Endometrial microvascular endothelial cells (primary cell): Measurements from ENCODE around the gene AMZ1. TPM values are rescaled to one million over a fixed set of nuclear protein-coding genes. Genes with fewer than 3 reads are reported as not detected.

Experiments used
- in situ Hi-C: cut with HindIII; loops from 2 replicates; pipeline ENCODE4 v1.10.0; 2017; ENCODE audit warnings: low sequenced_read_pairs, low pct_unique_long_range_greater_than_20kb; ENCODE audit errors: inconsistent ontology term
- total RNA-seq: library from RNA; depleted of rRNA; stranded (reverse); fragments of >200 nt; gene quantifications from one replicate; pipeline ENCODE4 v1.2.3, GENCODE V29; 2015; ENCODE audit errors: inconsistent ontology term

The AMZ1 gene
- total RNA-seq, 1 donor from 2014 or later, result not detected

- in situ Hi-C loops, result no loop called here
Observed at GRCh38 chr7:2757361-2757903, 69.4 kb downstream of the AMZ1 start.

- in situ Hi-C loops, result no loop called here
Observed at GRCh38 chr7:2757904-2758672, 70.1 kb downstream of the AMZ1 start.

- in situ Hi-C loops, result no loop called here
Observed at GRCh38 chr7:2758673-2759616, 70.9 kb downstream of the AMZ1 start.

GRCh38 chr7:2759736-2760097 is 71.7 kb downstream of the AMZ1 start:
- in situ Hi-C loops, result no loop called here

GRCh38 chr7:2760098-2760889 is 72.3 kb downstream of the AMZ1 start:
- in situ Hi-C loops, result no loop called here

- in situ Hi-C loops, result no loop called here
Observed at GRCh38 chr7:2761131-2761624, 73.2 kb downstream of the AMZ1 start.

- in situ Hi-C loops, result no loop called here
Observed at GRCh38 chr7:2761801-2762497, 73.9 kb downstream of the AMZ1 start.

- in situ Hi-C loops, result no loop called here
Observed at GRCh38 chr7:2763597-2763996, 75.6 kb downstream of the AMZ1 start.

- in situ Hi-C loops, result no loop called here
Observed at GRCh38 chr7:2764621-2765020, 76.6 kb downstream of the AMZ1 start.

Other genes with a start within 250 kb of the AMZ1 start
- gene GRIFIN, start 211.8 kb upstream of the AMZ1 start, total RNA-seq, result not detected
- gene LFNG, start 168.4 kb upstream of the AMZ1 start, total RNA-seq, result 2.5 TPM
- gene BRAT1, start 132.7 kb upstream of the AMZ1 start, total RNA-seq, result 48.5 TPM
- gene IQCE, start 129.2 kb upstream of the AMZ1 start, total RNA-seq, result 17.4 TPM
- gene TTYH3, start 56.2 kb upstream of the AMZ1 start, total RNA-seq, result 98.6 TPM
- gene GNA12, start 156.1 kb downstream of the AMZ1 start, total RNA-seq, result 66.5 TPM